IMR-90 (cell line): ENCODE results near the gene SCGB3A2. TPM values are rescaled to one million over a fixed set of nuclear protein-coding genes. Genes with fewer than 3 reads are reported as not detected.
A peak's percentile ranks its signal among the peaks of the same experiment; 100 is the strongest.

ENCODE experiments used
- ATAC-seq: fragments of 200-7000 bp; cut with Tn5 transposase; 2 replicates; pipeline ENCODE4 v1.9.1; 2020; ENCODE audit warnings: low read depth, mild to moderate bottlenecking, moderate library complexity
- BruUV-seq: library from RNA; stranded (reverse); fragments of 400-500 nt; replicated peaks from 2 replicates; lab custom pipeline; 2021; lab: Mats Ljungman, UMichigan
- CTCF ChIA-PET: fragments of 300-600 bp; formaldehyde crosslinking; extraction: SDS; loops from one replicate; lab custom pipeline; 2021; ENCODE audit warnings: antibody characterized with exemption; lab: Yijun Ruan, JAX
- POLR2A ChIA-PET: fragments of 300-600 bp; sonication (Branson Sonifier 250); formaldehyde crosslinking; loops from one replicate; lab custom pipeline; 2022; ENCODE audit warnings: antibody characterized with exemption; ENCODE audit not compliant: unreplicated experiment; lab: Charles Lee
- DNase-seq: peaks from one replicate; pipeline ENCODE4 v3.0.0; 2013
- H2AFZ ChIP-seq: replicated peaks from 2 replicates; pipeline ENCODE3; 2013; ENCODE audit warnings: low read length, mild to moderate bottlenecking; ENCODE audit not compliant: poor library complexity
- H2AK5ac ChIP-seq: 2 replicates; pipeline ENCODE4 v1.6.1; 2013; ENCODE audit warnings: low read depth, low read length, inconsistent platforms
- H2AK9ac ChIP-seq: replicated peaks from 2 replicates; pipeline ENCODE3; 2013; ENCODE audit warnings: mild to moderate bottlenecking, low read depth, low read length, moderate library complexity; ENCODE audit not compliant: poor library complexity
- H2BK120ac ChIP-seq: 2 replicates; pipeline ENCODE4 v1.6.1; 2013; ENCODE audit warnings: low read depth, low read length, inconsistent platforms
- H2BK15ac ChIP-seq: 3 replicates; pipeline ENCODE4 v1.6.1; 2013; ENCODE audit warnings: low read depth, low read length, inconsistent platforms
- H2BK20ac ChIP-seq: 2 replicates; pipeline ENCODE4 v1.6.1; 2013; ENCODE audit warnings: low read depth, mild to moderate bottlenecking, inconsistent platforms, low read length, moderate library complexity
- H2BK5ac ChIP-seq: 2 replicates; pipeline ENCODE4 v1.6.1; 2013; ENCODE audit warnings: mild to moderate bottlenecking, low read depth, low read length, inconsistent platforms; ENCODE audit not compliant: poor library complexity, severe bottlenecking
- H3K14ac ChIP-seq: replicated peaks from 2 replicates; pipeline ENCODE4 v1.6.1; 2013; ENCODE audit warnings: low read depth, low read length, inconsistent platforms
- H3K18ac ChIP-seq: 2 replicates; pipeline ENCODE4 v1.6.1; 2013; ENCODE audit warnings: low read depth, low read length, control low read depth
- H3K23ac ChIP-seq: 2 replicates; pipeline ENCODE4 v1.6.1; 2013; ENCODE audit warnings: low read depth, low read length, inconsistent platforms
- H3K27ac ChIP-seq: 2 replicates; pipeline ENCODE4 v1.5.1; 2013; ENCODE audit warnings: mild to moderate bottlenecking, control low read depth, low read length; ENCODE audit not compliant: insufficient read depth
- H3K27me3 ChIP-seq: 2 replicates; pipeline ENCODE4 v1.6.1; 2013; ENCODE audit warnings: low read length; ENCODE audit not compliant: control insufficient read depth, insufficient read depth
- H3K36me3 ChIP-seq: 2 replicates; pipeline ENCODE4 v1.6.1; 2013; ENCODE audit warnings: low read length, mixed read lengths; ENCODE audit not compliant: control insufficient read depth, insufficient read depth
- H3K4ac ChIP-seq: 2 replicates; pipeline ENCODE4 v1.6.1; 2013; ENCODE audit warnings: low read depth, low read length, inconsistent platforms
- H3K4me1 ChIP-seq: 2 replicates; pipeline ENCODE4 v1.6.1; 2013; ENCODE audit warnings: low read length, mixed read lengths; ENCODE audit not compliant: control insufficient read depth, insufficient read depth
- H3K4me2 ChIP-seq: 2 replicates; pipeline ENCODE4 v1.6.1; 2013; ENCODE audit warnings: low read depth, mild to moderate bottlenecking, control low read depth, low read length, moderate library complexity
- H3K4me3 ChIP-seq: 2 replicates; pipeline ENCODE4 v1.5.1; 2013; ENCODE audit warnings: low read depth, mild to moderate bottlenecking, control low read depth, low read length, moderate library complexity; ENCODE audit not compliant: insufficient read depth
- H3K56ac ChIP-seq: 2 replicates; pipeline ENCODE4 v1.6.1; 2013; ENCODE audit warnings: low read length, inconsistent platforms; ENCODE audit not compliant: insufficient read depth; ENCODE audit errors: extremely low read depth
- H3K79me1 ChIP-seq, 2 experiments: 2 replicates each; pipeline ENCODE4 v1.6.1; 2013; ENCODE audit warnings: low read length in 2 of 2, inconsistent platforms in 1 of 2, low read depth in 1 of 2
- H3K9ac ChIP-seq: 2 replicates; pipeline ENCODE4 v1.6.1; 2013; ENCODE audit warnings: low read depth, low read length, control low read depth
- H3K9me1 ChIP-seq: 2 replicates; pipeline ENCODE4 v1.6.1; 2013; ENCODE audit warnings: low read length, inconsistent platforms; ENCODE audit not compliant: insufficient read depth
- H3K9me3 ChIP-seq: 2 replicates; pipeline ENCODE4 v1.6.1; 2013; ENCODE audit warnings: low read length; ENCODE audit not compliant: control insufficient read depth, insufficient read depth
- H4K20me1 ChIP-seq: 2 replicates; pipeline ENCODE4 v1.6.1; 2013; ENCODE audit warnings: low read length, inconsistent platforms; ENCODE audit not compliant: insufficient read depth
- H4K5ac ChIP-seq: 2 replicates; pipeline ENCODE4 v1.6.1; 2013; ENCODE audit warnings: mild to moderate bottlenecking, low read depth, low read length, control low read depth
- H4K8ac ChIP-seq, 2 experiments: 2 replicates each; pipeline ENCODE4 v1.6.1; 2013; ENCODE audit warnings: low read depth in 2 of 2, low read length in 2 of 2, control low read depth in 1 of 2, inconsistent platforms in 1 of 2
- H4K91ac ChIP-seq: 2 replicates; pipeline ENCODE4 v1.6.1; 2013; ENCODE audit warnings: low read depth, low read length, inconsistent platforms; ENCODE audit not compliant: insufficient read depth
- BHLHE40 ChIP-seq: fragments of 150-350 bp; IDR thresholded peaks from 2 replicates; pipeline ENCODE4 v1.6.1; 2016; ENCODE audit warnings: mild to moderate bottlenecking, low read depth, low read length
- CEBPB ChIP-seq: IDR thresholded peaks from 2 replicates; pipeline ENCODE4 v1.6.1; 2012; ENCODE audit warnings: low read depth, low read length, improper control_type of control experiment
- MAZ ChIP-seq: IDR thresholded peaks from 2 replicates; pipeline ENCODE4 v1.6.1; 2012; ENCODE audit warnings: low read depth, mild to moderate bottlenecking, low read length, improper control_type of control experiment, moderate library complexity, borderline replicate concordance
- MXI1 ChIP-seq: IDR thresholded peaks from 2 replicates; pipeline ENCODE4 v1.6.1; 2012; ENCODE audit warnings: low read depth, mild to moderate bottlenecking, low read length, moderate library complexity, borderline replicate concordance
- NFE2L2 ChIP-seq: fragments of 150-350 bp; IDR thresholded peaks from 2 replicates; pipeline ENCODE4 v1.6.1; 2016; ENCODE audit warnings: low read depth, mild to moderate bottlenecking, low read length
- POLR2A ChIP-seq: IDR thresholded peaks from 2 replicates; pipeline ENCODE4 v1.6.1; 2012; ENCODE audit warnings: mild to moderate bottlenecking, low read depth, low read length
- RCOR1 ChIP-seq: IDR thresholded peaks from 2 replicates; pipeline ENCODE4 v1.6.1; 2012; ENCODE audit warnings: mild to moderate bottlenecking, low read length, improper control_type of control experiment; ENCODE audit not compliant: insufficient replicate concordance
- SMC3 ChIP-seq: fragments of 150-350 bp; IDR thresholded peaks from 2 replicates; pipeline ENCODE4 v1.6.1; 2016; ENCODE audit warnings: low read depth, mild to moderate bottlenecking, antibody characterized with exemption, low read length, moderate library complexity
- USF2 ChIP-seq: fragments of 150-350 bp; IDR thresholded peaks from 2 replicates; pipeline ENCODE4 v1.6.1; 2017; ENCODE audit warnings: mild to moderate bottlenecking, antibody characterized with exemption, low read length, low read depth
- WGBS, 2 experiments: methylation state at CpG; one replicate each; pipeline versions ENCODE4 v1.1.5 to v1.1.7; 2013; ENCODE audit warnings: missing lambda C conversion rate in 2 of 2; ENCODE audit not compliant: insufficient read length in 1 of 2; ENCODE audit errors: extremely low coverage in 2 of 2; 5-methylcytosine and 5-hydroxymethylcytosine counted together
- dilution Hi-C: fragments of 300-500 bp; cut with HindIII; formaldehyde crosslinking; loops from one replicate; pipeline ENCODE4 v1.14.3; 2018; ENCODE audit warnings: low sequenced_read_pairs; ENCODE audit not compliant: unreplicated experiment
- in situ Hi-C: fragments of 300-500 bp; cut with MboI; formaldehyde crosslinking; loops from 3 replicates; pipeline ENCODE4 v1.14.3; 2019; ENCODE audit warnings: low sequenced_read_pairs, inconsistent platforms, mixed read lengths
- intact Hi-C: fragments of 100-400 bp; cut with micrococcal nuclease; formaldehyde crosslinking; loops from 2 replicates; pipeline ENCODE4 v1.10.0; 2022
- polyA plus RNA-seq, 3 experiments: library from polyadenylated mRNA; depleted of rRNA; stranded (reverse); fragments of >200 nt; gene quantifications; 2 replicates each; pipeline ENCODE4 v1.2.3, GENCODE V29; 2012; ENCODE audit warnings: low replicate concordance in 1 of 3
- total RNA-seq: library from RNA; depleted of rRNA; stranded (reverse); fragments of >200 nt; gene quantifications from 2 replicates; pipeline ENCODE4 v1.2.3, GENCODE V29; 2012

The SCGB3A2 gene
- total and polyA plus RNA-seq, 2 of the 4 experiments (the other 2 are of a cell fraction): not detected

GRCh38 chr5:147906326-147907095 is 28.0 kb downstream of the SCGB3A2 start, which contains the start of gene C5orf46:
TSS of gene C5orf46 (minus strand) at chr5:147906538. CDS start at chr5:147906501, 37 bp downstream.
- Histone ChIP-seq H3K79me1 (no peaks in the 10 kb centered on the region), H2BK15ac (0 out of 3 replicates have a peak within 1 kb of the TSS, but pooled peaks have one; percentile 16), H2AK5ac (peak within 1 kb of the TSS; percentile 78; the same call in 1 of the 2 replicates), H3K9me3 (no peaks in the 10 kb centered on the region), H3K9me1 (peaks cover 3% of the 10 kb centered on the region; the same call in 1 of the 2 replicates), H2BK5ac (no peak within 1 kb of the TSS), H4K8ac (no peak within 1 kb of the TSS; a peak in 1 of 4 replicates), H4K5ac (no peak within 1 kb of the TSS), H3K4me3 (no peak within 1 kb of the TSS), H3K36me3 (no peaks in the 10 kb centered on the region), H2BK20ac (0 out of 2 replicates have a peak within 1 kb of the TSS, but pooled peaks have one; percentile 29), H3K18ac (peak within 1 kb of the TSS; percentile 70; the same call in 1 of the 2 replicates), H2AK9ac (no peak within 1 kb of the TSS), H3K4ac (0 out of 2 replicates have a peak within 1 kb of the TSS, but pooled peaks have one; percentile 30), H3K14ac (no peak within 1 kb of the TSS; the same call in 1 of the 2 replicates), H3K9ac (no peak within 1 kb of the TSS; the same call in 1 of the 2 replicates), H3K4me2 (peak within 1 kb of the TSS; percentile 33; the same call in 1 of the 2 replicates), H3K27ac (no peak within 1 kb of the TSS), H3K27me3 (no peaks in the 10 kb centered on the region), H4K20me1 (no peaks in the 10 kb centered on the region), H3K56ac (no peak within 1 kb of the TSS), H3K23ac (no peak within 1 kb of the TSS), H2AFZ (no peak within 1 kb of the TSS), H4K91ac (peak within 1 kb of the TSS; percentile 47), H2BK120ac (peak within 1 kb of the TSS; percentile 35; the same call in 1 of the 2 replicates), H3K4me1 (peaks cover 3% of the 10 kb centered on the region)
- dilution Hi-C loops (no loop called here), in situ Hi-C loops (no loop called here), intact Hi-C loops (no loop called here)
- ATAC-seq: no peak
- WGBS, 2 experiments: no CpG with 5 or more reads among the region's 8 CpGs
- CTCF ChIA-PET: no interaction called here
- TF ChIP-seq BHLHE40: no peak
- no peak for TF ChIP-seq NFE2L2
- peak; percentile 90 for TF ChIP-seq CEBPB
- TF ChIP-seq USF2: no peak
- TF ChIP-seq SMC3: no peak
- no peak for TF ChIP-seq POLR2A
- TF ChIP-seq MAZ: no peak
- TF ChIP-seq RCOR1: no peak
- no peak for TF ChIP-seq MXI1
- DNase-seq: peak; percentile 57
- POLR2A ChIA-PET: no interaction called here
- no TSS peak for BruUV-seq
